Measurements from ENCODE around the gene FANK1.
A peak's percentile ranks its signal among the peaks of the same experiment; 100 is the strongest.
"Not testable (repeated sequence)": the region's sequence is repeated elsewhere in the genome, so short reads cannot be mapped to it uniquely, and the experiment has no call there.

FANK1 gene

GRCh38 chr10:125892402-125892801, 4.0 kb upstream of the FANK1 start:
- DNase-seq: not testable (repeated sequence)

- not testable (repeated sequence) for DNase-seq
These were observed 2.2 kb upstream of the FANK1 start for GRCh38 chr10:125894176-125894575.

- DNase-seq: peak; percentile 31
These were observed 955 bp upstream of the FANK1 start for GRCh38 chr10:125895130-125896087.

DNA sequence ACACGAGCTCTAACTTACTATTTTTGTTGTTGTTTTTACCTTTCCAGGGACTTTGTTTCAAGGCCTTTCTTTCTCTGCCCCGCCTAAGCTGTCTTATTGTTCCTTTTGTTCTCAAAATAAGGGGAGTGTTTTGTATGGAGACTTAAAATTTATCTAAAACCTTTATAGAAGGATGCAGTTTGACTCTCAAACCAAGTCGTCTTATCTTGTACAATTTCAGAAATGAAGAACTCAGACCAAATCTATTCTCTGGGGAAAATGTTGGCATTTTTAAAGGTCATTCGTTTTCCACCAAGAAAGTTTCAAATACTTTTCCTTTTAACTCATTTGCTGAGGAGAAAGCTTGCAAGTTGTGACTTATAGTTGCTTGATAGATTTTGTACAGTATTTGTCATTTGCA, 953 bp downstream of the FANK1 start:
- not testable (repeated sequence) for DNase-seq

DNA sequence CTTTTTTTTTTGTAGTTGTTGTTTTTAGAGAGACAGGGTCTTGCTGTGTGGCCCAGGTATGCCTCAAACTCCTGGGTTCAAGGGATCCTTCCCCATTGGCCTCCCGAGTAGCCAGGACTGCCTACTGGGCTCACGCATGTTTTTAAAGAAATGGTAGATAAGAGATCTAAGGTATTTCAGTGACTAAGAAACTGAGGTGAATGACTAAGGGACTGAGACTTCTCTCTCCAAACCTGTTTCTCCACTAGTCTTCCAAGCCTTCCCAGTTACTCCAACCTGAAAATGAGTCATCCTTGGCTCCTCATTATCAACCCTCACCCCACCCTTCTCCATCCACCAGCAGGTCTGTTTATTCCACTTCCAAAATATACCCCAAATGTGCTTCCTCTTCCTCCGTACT, 4.6 kb downstream of the FANK1 start:
- DNase-seq: not testable (repeated sequence)

GRCh38 chr10:125903135-125903640, 6.8 kb downstream of the FANK1 start:
- not testable (repeated sequence) for DNase-seq

GRCh38 chr10:125905069-125905994, 9.0 kb downstream of the FANK1 start:
- DNase-seq: not testable (repeated sequence)

- not testable (repeated sequence) for DNase-seq
These were observed 11.2 kb downstream of the FANK1 start for GRCh38 chr10:125907598-125907997.

DNA sequence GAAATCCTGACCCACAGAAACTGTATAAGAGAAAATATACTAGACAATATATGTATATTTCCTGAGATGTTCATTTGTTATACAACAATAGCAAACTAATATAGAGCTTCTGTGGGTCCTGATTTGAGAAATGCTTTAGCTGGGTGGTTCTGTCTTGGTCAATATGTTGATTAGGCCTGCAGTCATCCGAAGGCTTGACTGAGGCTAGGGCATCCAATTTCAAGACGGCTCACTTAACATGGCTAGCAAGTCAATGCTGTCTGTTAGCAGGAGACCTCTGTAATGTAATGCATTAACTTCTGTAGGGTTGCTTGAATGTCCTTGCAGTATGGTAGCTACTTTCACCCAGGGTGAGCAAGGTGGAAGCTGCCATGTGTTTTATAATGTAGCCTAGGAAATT, 12.4 kb downstream of the FANK1 start:
- not testable (repeated sequence) for DNase-seq

- not testable (repeated sequence) for DNase-seq
These were observed 13.1 kb downstream of the FANK1 start for GRCh38 chr10:125909491-125909890.

GRCh38 chr10:125911145-125911544, 14.8 kb downstream of the FANK1 start:
- no peak for DNase-seq

GRCh38 chr10:125911990-125912389, 15.6 kb downstream of the FANK1 start:
- DNase-seq: no peak

GRCh38 chr10:125913277-125913676, 16.9 kb downstream of the FANK1 start:
- DNase-seq: not testable (repeated sequence)

DNA sequence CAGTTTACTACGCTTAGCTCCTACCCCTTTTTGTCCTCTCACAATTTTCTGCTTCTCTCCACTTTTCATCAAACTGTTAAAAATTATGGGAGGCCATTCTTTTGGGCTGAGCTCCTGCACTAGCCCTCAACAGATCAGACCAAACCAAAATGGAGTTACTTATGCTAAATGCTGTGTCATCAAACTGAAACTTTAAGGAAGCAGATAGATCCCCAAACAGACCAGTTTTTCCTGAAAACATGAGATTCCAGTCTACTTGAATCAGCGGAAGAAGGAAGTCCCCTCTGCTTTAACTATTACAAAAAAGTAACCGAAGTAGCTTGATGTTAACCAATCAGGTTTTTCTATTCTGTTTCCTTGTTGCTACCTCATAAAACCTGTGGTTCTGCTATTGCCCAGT, 20.6 kb downstream of the FANK1 start:
- DNase-seq: no peak

GRCh38 chr10:125917704-125918361, 21.5 kb downstream of the FANK1 start:
- DNase-seq: not testable (repeated sequence)

DNA sequence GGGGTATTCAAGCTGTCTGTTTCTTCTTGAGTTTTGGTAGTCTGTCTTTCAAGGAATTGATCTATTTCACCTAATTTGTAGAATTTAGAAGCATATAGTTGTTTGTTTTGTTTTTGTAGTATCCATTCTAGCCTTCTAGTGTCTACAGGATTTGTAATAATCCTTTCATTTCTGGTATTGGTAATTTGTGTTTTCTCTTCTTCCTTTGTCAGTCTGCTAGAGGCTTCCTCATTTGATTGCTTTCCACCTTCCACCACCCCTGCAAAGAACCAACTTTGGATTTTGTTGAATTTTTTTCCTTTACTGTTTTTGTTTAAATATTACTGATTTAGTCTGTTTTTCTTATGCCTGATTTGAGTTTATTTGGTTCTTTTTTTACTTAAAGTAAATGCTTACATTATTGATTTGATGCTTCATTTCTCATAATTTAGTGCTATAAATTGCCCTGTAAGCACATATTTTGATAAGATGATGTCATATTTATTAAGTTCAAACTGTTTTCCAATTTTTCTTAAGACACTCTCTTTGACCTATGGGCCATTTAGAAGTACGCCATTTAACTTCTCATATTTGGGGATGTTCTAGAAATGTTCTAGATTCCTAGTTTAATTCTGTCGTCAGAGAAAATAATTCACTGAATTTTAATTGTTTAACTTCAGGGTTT, 25.4 kb downstream of the FANK1 start:
- not testable (repeated sequence) for DNase-seq

- DNase-seq: no peak
These were observed 29.0 kb downstream of the FANK1 start for GRCh38 chr10:125925262-125925834.

DNA sequence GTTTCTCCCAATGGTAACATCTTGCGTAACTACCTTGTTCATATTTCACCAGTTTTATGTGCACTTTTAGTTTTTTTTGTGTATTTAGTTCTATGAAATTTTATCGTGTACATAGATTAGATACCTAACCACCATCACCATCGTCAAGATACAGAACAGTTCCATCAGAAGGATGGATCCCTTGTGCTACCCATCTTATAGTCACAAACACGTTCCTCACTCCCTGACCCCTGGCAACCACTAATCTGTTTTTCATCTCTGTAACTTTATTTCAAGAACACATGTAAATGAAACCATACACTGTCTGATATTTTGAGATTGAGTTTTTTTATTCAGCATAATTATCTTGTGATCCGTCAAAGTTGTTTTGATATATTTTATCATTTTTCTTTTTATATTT, 29.9 kb downstream of the FANK1 start:
- no peak for DNase-seq

DNA sequence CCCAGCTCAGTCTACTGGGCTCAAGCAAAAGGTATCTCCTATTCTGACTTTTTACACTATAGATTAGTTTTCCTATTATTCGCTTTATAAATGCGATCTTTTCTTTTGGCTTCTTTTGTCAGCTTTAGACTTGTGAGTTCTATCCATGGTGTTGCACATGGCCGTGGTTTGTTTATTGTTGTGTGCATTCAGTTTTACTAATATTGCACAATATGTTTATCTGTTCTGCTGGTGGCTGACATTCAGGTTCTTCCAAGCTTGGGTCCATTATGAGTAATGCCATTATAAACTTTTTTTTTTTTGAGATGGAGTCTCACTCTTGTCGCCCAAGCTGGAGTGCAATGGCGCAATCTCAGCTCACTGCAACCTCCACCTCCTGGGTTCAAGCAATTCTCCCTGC, 30.9 kb downstream of the FANK1 start:
- not testable (repeated sequence) for DNase-seq

- no peak for DNase-seq
These were observed 32.7 kb downstream of the FANK1 start for GRCh38 chr10:125928928-125929585.

DNA sequence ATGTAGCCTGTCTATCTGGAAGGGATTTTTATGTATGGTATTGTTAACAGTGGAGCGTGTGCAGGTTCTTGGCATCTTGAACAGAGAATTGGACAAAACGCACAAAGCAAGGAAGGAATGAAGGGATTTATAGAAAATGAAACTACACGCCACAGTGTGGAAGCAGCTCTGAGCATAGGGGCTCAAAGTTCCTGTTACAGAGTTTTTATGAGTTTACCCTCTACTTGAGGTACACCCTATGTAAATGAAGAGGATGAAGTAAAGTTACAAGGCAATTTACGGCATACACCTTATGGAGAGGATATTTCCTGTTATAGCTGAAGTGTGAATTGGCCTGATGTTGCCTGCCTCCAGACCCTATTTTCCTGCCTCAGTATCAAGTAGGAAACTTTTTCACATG, 33.3 kb downstream of the FANK1 start:
- DNase-seq: no peak
